CD14-positive monocyte (primary cell): ENCODE data around the gene STT3B. TPM values are rescaled to one million over a fixed set of nuclear protein-coding genes. Genes with fewer than 3 reads are reported as not detected.

Experiments
- DNase-seq, 3 donors: peaks; one replicate each; pipeline ENCODE4 v3.0.0-alpha.2; 2011 to 2022
- H2AFZ ChIP-seq: 2 replicates; pipeline ENCODE4 v1.6.0; 2012; ENCODE audit warnings: mild to moderate bottlenecking, low read depth, low read length, inconsistent platforms; ENCODE audit not compliant: insufficient read depth, poor library complexity, severe bottlenecking
- H3K27ac ChIP-seq, 2 donors: 1 replicate in 1 of 2; 2 replicates in 1 of 2; pipeline ENCODE4 v1.5.1; 2012 to 2013; ENCODE audit warnings: low read length in 2 of 2, control low read depth in 1 of 2, inconsistent platforms in 1 of 2, low read depth in 1 of 2, mild to moderate bottlenecking in 1 of 2
- H3K27me3 ChIP-seq, 2 donors: one replicate each; pipeline versions ENCODE4 v1.6.0 to v1.6.1; 2011 to 2013; ENCODE audit warnings: low read length in 2 of 2; ENCODE audit not compliant: control insufficient read depth in 2 of 2, insufficient read depth in 2 of 2
- H3K36me3 ChIP-seq, 2 donors: replicated peaks in 1 of 2; 1 replicate in 1 of 2; 2 replicates in 1 of 2; pipeline versions ENCODE4 v1.5.1 to v1.6.1; 2012 to 2013; ENCODE audit warnings: low read length in 2 of 2, control low read depth in 1 of 2, inconsistent platforms in 1 of 2, mild to moderate bottlenecking in 1 of 2; ENCODE audit not compliant: insufficient read depth in 2 of 2, control insufficient read depth in 1 of 2
- H3K4me1 ChIP-seq, 2 donors: 1 replicate in 1 of 2; 2 replicates in 1 of 2; pipeline versions ENCODE4 v1.5.1 to v1.6.1; 2012 to 2013; ENCODE audit warnings: low read length in 2 of 2, control low read depth in 1 of 2, inconsistent platforms in 1 of 2, mild to moderate bottlenecking in 1 of 2, moderate library complexity in 1 of 2; ENCODE audit not compliant: insufficient read depth in 2 of 2, control insufficient read depth in 1 of 2
- H3K4me2 ChIP-seq: replicated peaks from 2 replicates; pipeline ENCODE3; 2012; ENCODE audit warnings: low read length, moderate library complexity, mild to moderate bottlenecking; ENCODE audit not compliant: poor library complexity, severe bottlenecking; ENCODE audit errors: extremely low read depth
- H3K4me3 ChIP-seq, 3 experiments: fragments of 200-600 bp in 1 of 3; sonication (generic) in 1 of 3; replicated peaks in 1 of 3; 1 replicate in 2 of 3; 2 replicates in 1 of 3; pipeline ENCODE4 v1.5.1; 2011 to 2013; ENCODE audit warnings: low read length in 3 of 3, mild to moderate bottlenecking in 3 of 3, control low read depth in 2 of 3, low read depth in 2 of 3, inconsistent platforms in 1 of 3, moderate library complexity in 1 of 3
- H3K79me2 ChIP-seq: 2 replicates; pipeline ENCODE4 v1.6.0; 2012; ENCODE audit warnings: mild to moderate bottlenecking, control low read depth, inconsistent platforms, low read length, moderate library complexity; ENCODE audit not compliant: insufficient read depth
- H3K9ac ChIP-seq: 2 replicates; pipeline ENCODE4 v1.6.0; 2017; ENCODE audit warnings: low read length, mild to moderate bottlenecking; ENCODE audit not compliant: insufficient read depth, poor library complexity, severe bottlenecking
- H3K9me3 ChIP-seq, 2 donors: replicated peaks in 1 of 2; 1 replicate in 1 of 2; 2 replicates in 1 of 2; pipeline versions ENCODE4 v1.5.1 to v1.6.1; 2012 to 2013; ENCODE audit warnings: low read length in 2 of 2, control low read depth in 1 of 2; ENCODE audit not compliant: control insufficient read depth in 1 of 2, insufficient read depth in 1 of 2
- H4K20me1 ChIP-seq: 2 replicates; pipeline ENCODE4 v1.6.0; 2012; ENCODE audit warnings: mild to moderate bottlenecking, low read length, control low read depth, moderate library complexity; ENCODE audit not compliant: insufficient read depth
- H3K27ac Mint-ChIP-seq, 7 donors: one replicate each; pipeline ENCODE4 v1.8.0; 2020; ENCODE audit warnings: mild to moderate bottlenecking in 7 of 7, mixed read lengths in 7 of 7, moderate library complexity in 6 of 7, inconsistent platforms in 2 of 7
- H3K27me3 Mint-ChIP-seq, 3 donors: one replicate each; pipeline ENCODE4 v1.8.0; 2021 to 2022; ENCODE audit warnings: low read depth in 3 of 3, mild to moderate bottlenecking in 3 of 3, mixed read lengths in 3 of 3, moderate library complexity in 3 of 3, inconsistent platforms in 1 of 3
- H3K36me3 Mint-ChIP-seq, 2 donors: one replicate each; pipeline ENCODE4 v1.8.0; 2020; ENCODE audit warnings: mixed read lengths in 2 of 2, inconsistent platforms in 1 of 2, mild to moderate bottlenecking in 1 of 2
- H3K4me1 Mint-ChIP-seq: one replicate; pipeline ENCODE4 v1.8.0; 2020; ENCODE audit warnings: mild to moderate bottlenecking, mixed read lengths
- H3K4me3 Mint-ChIP-seq, 2 donors: one replicate each; pipeline ENCODE4 v1.8.0; 2020; ENCODE audit warnings: mild to moderate bottlenecking in 2 of 2, mixed read lengths in 2 of 2, moderate library complexity in 1 of 2
- H3K9me3 Mint-ChIP-seq, 7 donors: one replicate each; pipeline ENCODE4 v1.8.0; 2020 to 2022; ENCODE audit warnings: mixed read lengths in 7 of 7, mild to moderate bottlenecking in 6 of 7, moderate library complexity in 6 of 7, inconsistent platforms in 2 of 7
- intact Hi-C, 2 donors: fragments of 100-400 bp; cut with micrococcal nuclease; formaldehyde crosslinking; loops; one replicate each; pipeline versions ENCODE4 v1.15.0 to v1.15.1; 2023
- polyA plus RNA-seq, 3 donors: library from polyadenylated mRNA; depleted of rRNA in 1 of 3; unstranded in 2 of 3; stranded (reverse) in 1 of 3; fragments of 300-500 nt in 2 of 3; fragments of >200 nt in 1 of 3; fragmentation: Illumina TruSeq in 2 of 3; gene quantifications; 1 replicate in 2 of 3; 2 replicates in 1 of 3; pipeline ENCODE4 v1.2.3, GENCODE V29; 2012 to 2021
- TF ChIP-seq, protein P1 (sequence below): fragments of 200-600 bp; IDR thresholded peaks from one replicate; pipeline ENCODE4 v1.8.0; 2022; ENCODE audit warnings: antibody characterized with exemption, mild to moderate bottlenecking

Gene STT3B
- polyA plus RNA-seq, 3 donors = 47.3 to 97.0 (median 86.3) TPM

- Histone ChIP-seq H3K4me1 (no peaks in the 10 kb centered on the region), H3K9ac (no peak overlapping the region), H4K20me1 (no peaks in the 10 kb centered on the region), H2AFZ (no peak overlapping the region), H3K27me3 (no peaks in the 10 kb centered on the region), H3K27ac (no peak overlapping the region), H3K79me2 (no peaks in the 10 kb centered on the region), H3K4me3 (no peak overlapping the region), H3K36me3 (no peaks in the 10 kb centered on the region), H3K9me3 (peaks cover 21 to 73% of the 10 kb centered on the region in 2 donors), H3K4me2 (no peak overlapping the region)
- H3K27me3 Mint-ChIP-seq = peaks cover 0 to 1% (median under 1%) of the 10 kb centered on the region in 3 donors
- H3K4me1 Mint-ChIP-seq = no peaks in the 10 kb centered on the region
- no peak for DNase-seq
- no peaks in the 10 kb centered on the region for H3K36me3 Mint-ChIP-seq
- intact Hi-C loops = no loop called here
- no peak overlapping the region for H3K4me3 Mint-ChIP-seq
- H3K27ac Mint-ChIP-seq = no peak overlapping the region
- H3K9me3 Mint-ChIP-seq = peaks cover 49 to 82% (median 65%) of the 10 kb centered on the region in 7 donors
- TF ChIP-seq, protein P1, sequence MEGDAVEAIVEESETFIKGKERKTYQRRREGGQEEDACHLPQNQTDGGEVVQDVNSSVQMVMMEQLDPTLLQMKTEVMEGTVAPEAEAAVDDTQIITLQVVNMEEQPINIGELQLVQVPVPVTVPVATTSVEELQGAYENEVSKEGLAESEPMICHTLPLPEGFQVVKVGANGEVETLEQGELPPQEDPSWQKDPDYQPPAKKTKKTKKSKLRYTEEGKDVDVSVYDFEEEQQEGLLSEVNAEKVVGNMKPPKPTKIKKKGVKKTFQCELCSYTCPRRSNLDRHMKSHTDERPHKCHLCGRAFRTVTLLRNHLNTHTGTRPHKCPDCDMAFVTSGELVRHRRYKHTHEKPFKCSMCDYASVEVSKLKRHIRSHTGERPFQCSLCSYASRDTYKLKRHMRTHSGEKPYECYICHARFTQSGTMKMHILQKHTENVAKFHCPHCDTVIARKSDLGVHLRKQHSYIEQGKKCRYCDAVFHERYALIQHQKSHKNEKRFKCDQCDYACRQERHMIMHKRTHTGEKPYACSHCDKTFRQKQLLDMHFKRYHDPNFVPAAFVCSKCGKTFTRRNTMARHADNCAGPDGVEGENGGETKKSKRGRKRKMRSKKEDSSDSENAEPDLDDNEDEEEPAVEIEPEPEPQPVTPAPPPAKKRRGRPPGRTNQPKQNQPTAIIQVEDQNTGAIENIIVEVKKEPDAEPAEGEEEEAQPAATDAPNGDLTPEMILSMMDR = no peak
These were observed 122.3 kb downstream of the STT3B start for GRCh38 chr3:31654998-31655397.

DNA sequence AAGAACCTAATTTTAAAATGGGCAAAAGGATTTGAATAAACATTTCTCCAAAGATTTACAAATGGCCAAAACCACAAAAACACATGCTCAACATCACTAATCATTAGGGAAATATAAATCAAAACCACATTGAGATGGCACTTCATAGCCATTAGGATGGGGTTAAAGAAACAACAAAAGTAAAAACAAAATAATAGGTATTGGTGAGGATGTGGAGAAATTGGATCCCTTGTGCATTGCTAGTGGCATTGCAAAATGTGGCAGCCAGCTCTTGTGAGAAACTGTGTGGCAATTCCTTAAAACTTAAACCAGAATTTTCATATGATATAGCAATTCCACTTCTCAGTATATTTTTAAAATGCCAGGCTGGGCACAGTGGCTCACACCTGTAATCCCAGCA, 126.5 kb downstream of the STT3B start:
- Histone ChIP-seq H3K4me1 (no peaks in the 10 kb centered on the region), H3K4me2 (no peak overlapping the region), H2AFZ (no peak overlapping the region), H3K79me2 (no peaks in the 10 kb centered on the region), H3K9me3 (peaks cover 5 to 34% of the 10 kb centered on the region in 2 donors), H3K27ac (no peak overlapping the region), H3K36me3 (no peaks in the 10 kb centered on the region), H3K27me3 (no peaks in the 10 kb centered on the region), H4K20me1 (no peaks in the 10 kb centered on the region), H3K9ac (no peak overlapping the region), H3K4me3 (no peak overlapping the region)
- H3K4me3 Mint-ChIP-seq = no peak overlapping the region
- no peaks in the 10 kb centered on the region for H3K36me3 Mint-ChIP-seq
- peaks cover 18 to 40% (median 25%) of the 10 kb centered on the region in 7 donors for H3K9me3 Mint-ChIP-seq
- peaks cover 0 to 3% (median 1%) of the 10 kb centered on the region in 3 donors for H3K27me3 Mint-ChIP-seq
- no peak for DNase-seq
- peaks cover 2% of the 10 kb centered on the region for H3K4me1 Mint-ChIP-seq
- intact Hi-C loops = no loop called here
- TF ChIP-seq, protein P1 = no peak
- no peak overlapping the region for H3K27ac Mint-ChIP-seq
